Measurements from ENCODE around the gene L3MBTL2. TPM values are rescaled to one million over a fixed set of nuclear protein-coding genes. Genes with fewer than 3 reads are reported as not detected.

The L3MBTL2 gene
- total RNA-seq, 1 donor from 2014 or later, result 8.2 TPM

DNA sequence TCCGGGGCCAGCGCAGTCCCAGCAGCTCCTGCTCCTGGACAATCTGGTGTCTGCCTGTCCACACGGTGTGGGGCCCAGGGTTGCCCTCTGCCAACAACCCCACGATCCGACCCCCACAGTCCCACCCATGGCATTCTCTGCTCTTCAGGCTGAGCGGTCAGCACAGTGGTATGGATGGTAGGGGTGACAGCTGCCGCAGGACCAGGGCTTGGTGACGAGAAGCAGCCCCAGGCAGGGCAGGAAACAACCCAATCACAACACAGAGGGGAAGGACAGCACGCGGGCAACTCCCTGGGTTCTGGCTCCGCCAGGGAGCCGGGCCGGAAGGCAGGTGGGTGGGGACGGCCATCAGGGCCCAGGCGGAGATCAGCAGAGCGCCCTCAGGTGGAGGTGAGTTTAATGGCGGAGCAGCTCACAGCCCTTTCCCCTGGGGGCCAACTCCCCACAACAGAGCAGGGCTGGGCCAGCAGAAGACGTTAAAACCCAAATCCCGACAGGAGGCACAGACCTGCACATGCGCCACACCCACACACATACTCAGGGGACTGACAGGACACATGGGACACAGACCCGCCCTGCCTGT lies 40.9 kb downstream of the L3MBTL2 start:
- DNase-seq (ENCODE audit: low read depth) (no peak), FAIRE-seq (no peak)
- H3K27me3 ChIP-seq (ENCODE audit: control insufficient read depth, insufficient read depth, low read length), result no peaks in the 10 kb centered on the region
- TF ChIP-seq, protein P1, sequence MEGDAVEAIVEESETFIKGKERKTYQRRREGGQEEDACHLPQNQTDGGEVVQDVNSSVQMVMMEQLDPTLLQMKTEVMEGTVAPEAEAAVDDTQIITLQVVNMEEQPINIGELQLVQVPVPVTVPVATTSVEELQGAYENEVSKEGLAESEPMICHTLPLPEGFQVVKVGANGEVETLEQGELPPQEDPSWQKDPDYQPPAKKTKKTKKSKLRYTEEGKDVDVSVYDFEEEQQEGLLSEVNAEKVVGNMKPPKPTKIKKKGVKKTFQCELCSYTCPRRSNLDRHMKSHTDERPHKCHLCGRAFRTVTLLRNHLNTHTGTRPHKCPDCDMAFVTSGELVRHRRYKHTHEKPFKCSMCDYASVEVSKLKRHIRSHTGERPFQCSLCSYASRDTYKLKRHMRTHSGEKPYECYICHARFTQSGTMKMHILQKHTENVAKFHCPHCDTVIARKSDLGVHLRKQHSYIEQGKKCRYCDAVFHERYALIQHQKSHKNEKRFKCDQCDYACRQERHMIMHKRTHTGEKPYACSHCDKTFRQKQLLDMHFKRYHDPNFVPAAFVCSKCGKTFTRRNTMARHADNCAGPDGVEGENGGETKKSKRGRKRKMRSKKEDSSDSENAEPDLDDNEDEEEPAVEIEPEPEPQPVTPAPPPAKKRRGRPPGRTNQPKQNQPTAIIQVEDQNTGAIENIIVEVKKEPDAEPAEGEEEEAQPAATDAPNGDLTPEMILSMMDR (IDR thresholded peaks at IDR 0.05; ENCODE audit: insufficient read depth, low read length, severe bottlenecking), result no peak
- peaks cover 41% of the 10 kb centered on the region for H3K36me3 ChIP-seq (ENCODE audit: control insufficient read depth, insufficient read depth, low read length)
- no peak overlapping the region for H3K4me3 ChIP-seq (ENCODE audit: low read depth, low read length)

DNA sequence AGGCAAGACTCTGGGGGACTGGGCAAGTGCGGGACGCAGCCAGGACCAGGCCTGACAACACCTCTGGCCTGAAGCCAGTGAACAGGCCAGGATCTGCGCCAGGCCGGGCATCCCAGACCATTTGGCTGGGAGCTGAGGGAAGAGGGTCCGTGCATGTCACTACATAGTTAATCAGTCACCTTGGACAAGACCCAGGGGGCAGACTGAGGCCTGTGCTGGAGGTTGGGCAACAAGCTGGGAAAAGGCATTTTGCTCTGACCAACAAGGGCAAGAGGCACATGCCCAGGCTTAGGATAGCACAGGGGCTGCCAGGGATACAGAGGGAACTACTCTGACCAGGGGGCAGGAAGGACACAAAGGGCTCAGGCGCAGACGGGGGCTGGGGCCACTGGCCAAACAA lies 42.6 kb downstream of the L3MBTL2 start:
- DNase-seq (ENCODE audit: low read depth), result no peak
- peaks cover 50% of the 10 kb centered on the region for H3K36me3 ChIP-seq (ENCODE audit: control insufficient read depth, insufficient read depth, low read length)
- no peak for FAIRE-seq

DNA sequence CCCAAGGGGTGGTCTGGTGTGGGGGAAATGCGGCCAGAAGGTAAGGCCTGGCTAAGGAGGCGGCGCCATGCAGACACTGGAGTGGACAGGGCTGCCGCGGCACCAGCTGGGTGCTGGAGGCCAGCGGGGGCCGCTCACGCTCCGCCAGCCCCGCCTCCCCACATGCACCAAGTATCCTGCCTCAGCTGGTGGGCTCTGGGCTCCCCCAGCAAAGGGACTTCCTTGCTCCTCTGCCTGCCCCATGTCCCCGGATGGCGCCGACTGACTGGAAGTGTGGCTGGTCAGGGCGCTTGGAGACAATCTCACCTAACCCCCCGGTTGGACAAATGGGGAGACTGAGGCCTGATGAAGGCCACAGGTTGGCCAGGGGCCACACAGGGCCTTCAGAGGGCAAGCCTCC lies 43.2 kb downstream of the L3MBTL2 start:
- FAIRE-seq, result no peak
- no peaks in the 10 kb centered on the region for H3K27me3 ChIP-seq (ENCODE audit: control insufficient read depth, insufficient read depth, low read length)
- TF ChIP-seq, protein P1 (IDR thresholded peaks at IDR 0.05; ENCODE audit: insufficient read depth, low read length, severe bottlenecking), result no peak
- no peak overlapping the region for H3K4me3 ChIP-seq (ENCODE audit: low read depth, low read length)
- H3K36me3 ChIP-seq (ENCODE audit: control insufficient read depth, insufficient read depth, low read length), result peaks cover 52% of the 10 kb centered on the region
- DNase-seq (ENCODE audit: low read depth), result no peak

More for the DNA sequence above, 42.6 kb downstream of the L3MBTL2 start:
- H3K27me3 ChIP-seq (ENCODE audit: control insufficient read depth, insufficient read depth, low read length), result no peaks in the 10 kb centered on the region
- TF ChIP-seq, protein P1 (IDR thresholded peaks at IDR 0.05; ENCODE audit: insufficient read depth, low read length, severe bottlenecking), result no peak
- no peak overlapping the region for H3K4me3 ChIP-seq (ENCODE audit: low read depth, low read length)

DNA sequence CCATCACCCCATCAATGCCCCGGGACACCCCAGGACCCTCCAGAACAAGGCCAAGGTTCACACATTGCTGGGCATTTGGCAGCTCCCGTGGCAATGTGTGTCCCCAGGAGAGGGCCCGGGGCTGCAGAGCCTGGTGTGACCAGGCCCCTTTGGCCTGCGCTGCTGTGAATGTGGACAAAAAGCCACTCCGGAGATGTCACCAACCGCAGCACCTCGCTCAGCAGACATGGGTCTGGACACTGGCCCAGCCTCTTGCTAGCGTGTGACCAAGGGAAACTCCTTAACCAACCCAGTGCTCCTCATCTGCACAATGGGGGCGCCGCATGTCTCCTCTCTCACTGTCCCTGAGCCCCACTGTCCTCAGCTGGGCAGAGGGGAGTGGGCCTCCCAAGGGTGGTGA lies 43.6 kb downstream of the L3MBTL2 start:
- Histone ChIP-seq H3K36me3 (ENCODE audit: control insufficient read depth, insufficient read depth, low read length) (peaks cover 54% of the 10 kb centered on the region), H3K27me3 (ENCODE audit: control insufficient read depth, insufficient read depth, low read length) (no peaks in the 10 kb centered on the region), H3K4me3 (ENCODE audit: low read depth, low read length) (no peak overlapping the region)
- DNase-seq (ENCODE audit: low read depth) (no peak), FAIRE-seq (no peak)
- TF ChIP-seq, protein P1 (IDR thresholded peaks at IDR 0.05; ENCODE audit: insufficient read depth, low read length, severe bottlenecking), result no peak

DNA sequence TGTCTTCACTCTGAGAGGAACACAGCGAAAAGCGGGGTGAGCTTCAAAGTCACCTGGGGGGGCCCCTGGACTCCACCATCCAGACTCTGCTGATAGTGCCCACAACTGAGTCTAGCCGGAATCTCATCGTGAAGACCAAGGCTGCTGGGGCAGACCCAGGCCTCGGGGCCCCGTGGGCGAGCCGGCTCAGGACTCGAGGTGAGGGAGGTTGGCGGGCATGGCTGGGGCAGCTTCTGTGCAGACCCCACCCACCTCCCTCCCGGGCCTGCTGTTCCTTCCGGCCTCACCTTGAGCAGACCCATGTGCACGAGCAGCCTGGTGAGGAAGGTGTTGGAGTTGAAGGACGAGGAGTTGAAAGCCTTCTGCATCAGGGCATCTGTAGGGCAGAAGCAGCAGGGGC lies 44.3 kb downstream of the L3MBTL2 start:
- peaks cover 59% of the 10 kb centered on the region for H3K36me3 ChIP-seq (ENCODE audit: control insufficient read depth, insufficient read depth, low read length)
- no peaks in the 10 kb centered on the region for H3K27me3 ChIP-seq (ENCODE audit: control insufficient read depth, insufficient read depth, low read length)
- TF ChIP-seq, protein P1 (IDR thresholded peaks at IDR 0.05; ENCODE audit: insufficient read depth, low read length, severe bottlenecking), result no peak

DNA sequence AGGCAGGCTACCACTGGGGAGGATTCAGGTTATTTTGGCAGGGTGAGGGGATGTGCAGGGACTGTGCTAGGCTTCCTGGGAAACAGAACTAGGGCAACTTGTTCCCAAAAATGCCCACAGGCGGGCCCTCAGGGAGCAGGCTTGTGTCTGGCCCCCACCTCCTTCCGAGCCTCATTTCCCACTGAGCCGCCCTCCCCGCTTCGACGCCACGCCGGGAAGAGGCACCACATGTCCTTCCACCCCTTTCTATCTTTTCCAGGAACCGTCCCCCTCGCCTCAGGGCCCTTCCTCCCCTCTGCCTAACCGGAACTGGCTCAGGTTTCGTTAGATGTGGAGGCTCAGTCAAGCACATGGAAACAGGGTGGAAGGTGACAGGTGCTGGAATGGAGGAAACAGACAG lies 45.0 kb downstream of the L3MBTL2 start:
- peaks cover 62% of the 10 kb centered on the region for H3K36me3 ChIP-seq (ENCODE audit: control insufficient read depth, insufficient read depth, low read length)
- H3K4me3 ChIP-seq (ENCODE audit: low read depth, low read length), result no peak overlapping the region
- FAIRE-seq (no peak), DNase-seq (ENCODE audit: low read depth) (no peak)
- TF ChIP-seq, protein P1 (IDR thresholded peaks at IDR 0.05; ENCODE audit: insufficient read depth, low read length, severe bottlenecking), result no peak
- no peaks in the 10 kb centered on the region for H3K27me3 ChIP-seq (ENCODE audit: control insufficient read depth, insufficient read depth, low read length)

More for the DNA sequence above, 44.3 kb downstream of the L3MBTL2 start:
- no peak overlapping the region for H3K4me3 ChIP-seq (ENCODE audit: low read depth, low read length)
- FAIRE-seq, result no peak
- no peak for DNase-seq (ENCODE audit: low read depth)

Measured in bronchial epithelial cell (primary cell).